Endothelial cell of hepatic sinusoid (primary cell): ENCODE results near the gene HSPB6.
"Not testable (repeated sequence)": the region's sequence is repeated elsewhere in the genome, so short reads cannot be mapped to it uniquely, and the experiment has no call there.

Source experiments
- in situ Hi-C: cut with HindIII; loops from 2 replicates; pipeline ENCODE4 v1.10.0; 2017; ENCODE audit warnings: low sequenced_read_pairs

The HSPB6 gene

DNA sequence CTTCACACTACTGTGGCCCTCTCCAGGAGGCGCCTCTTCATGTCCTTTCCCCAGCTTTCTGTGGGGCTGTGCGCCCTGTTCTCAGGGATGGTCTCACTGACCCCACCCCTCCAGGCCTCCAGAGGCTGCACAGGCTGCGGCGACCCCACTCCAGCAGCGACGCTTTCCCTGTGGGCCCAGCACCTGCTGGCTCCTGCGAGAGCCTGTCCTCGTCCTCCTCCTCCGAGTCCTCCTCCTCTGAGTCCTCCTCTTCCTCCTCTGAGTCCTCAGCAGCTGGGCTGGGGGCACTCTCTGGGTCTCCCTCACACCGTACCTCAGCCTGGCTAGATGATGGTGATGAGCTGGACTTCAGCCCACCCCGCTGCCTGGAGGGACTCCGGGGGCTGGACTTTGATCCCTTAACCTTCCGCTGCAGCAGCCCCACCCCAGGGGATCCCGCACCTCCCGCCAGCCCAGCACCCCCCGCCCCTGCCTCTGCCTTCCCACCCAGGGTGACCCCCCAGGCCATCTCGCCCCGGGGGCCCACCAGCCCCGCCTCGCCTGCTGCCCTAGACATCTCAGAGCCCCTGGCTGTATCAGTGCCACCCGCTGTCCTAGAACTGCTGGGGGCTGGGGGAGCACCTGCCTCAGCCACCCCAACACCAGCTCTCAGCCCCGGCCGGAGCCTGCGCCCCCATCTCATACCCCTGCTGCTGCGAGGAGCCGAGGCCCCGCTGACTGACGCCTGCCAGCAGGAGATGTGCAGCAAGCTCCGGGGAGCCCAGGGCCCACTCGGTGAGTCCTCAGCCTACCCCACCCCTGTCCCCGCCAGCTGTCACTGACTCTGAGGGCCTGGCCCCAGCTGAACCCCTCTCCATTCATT, 29.7 kb upstream of the HSPB6 start:
- in situ Hi-C loops: no loop called here

DNA sequence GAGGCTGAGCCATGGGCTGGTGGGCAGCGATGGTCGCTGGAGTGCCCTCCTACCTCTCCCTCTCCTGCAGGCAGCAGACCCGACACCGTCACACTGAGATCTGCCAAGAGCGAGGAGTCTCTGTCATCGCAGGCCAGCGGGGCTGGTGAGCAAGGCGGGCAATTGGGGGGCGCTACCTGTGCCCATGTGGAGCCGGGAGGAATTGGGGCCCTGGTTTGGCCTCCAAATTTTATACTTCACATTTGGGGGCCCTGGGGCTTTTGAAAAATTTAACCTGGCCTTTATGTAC, 28.5 kb upstream of the HSPB6 start:
- in situ Hi-C loops: no loop called here

GRCh38 chr19:35784503-35785338, 27.9 kb upstream of the HSPB6 start:
- in situ Hi-C loops: no loop called here

- in situ Hi-C loops: no loop called here
These were observed 26.9 kb upstream of the HSPB6 start for GRCh38 chr19:35783469-35784434.

DNA sequence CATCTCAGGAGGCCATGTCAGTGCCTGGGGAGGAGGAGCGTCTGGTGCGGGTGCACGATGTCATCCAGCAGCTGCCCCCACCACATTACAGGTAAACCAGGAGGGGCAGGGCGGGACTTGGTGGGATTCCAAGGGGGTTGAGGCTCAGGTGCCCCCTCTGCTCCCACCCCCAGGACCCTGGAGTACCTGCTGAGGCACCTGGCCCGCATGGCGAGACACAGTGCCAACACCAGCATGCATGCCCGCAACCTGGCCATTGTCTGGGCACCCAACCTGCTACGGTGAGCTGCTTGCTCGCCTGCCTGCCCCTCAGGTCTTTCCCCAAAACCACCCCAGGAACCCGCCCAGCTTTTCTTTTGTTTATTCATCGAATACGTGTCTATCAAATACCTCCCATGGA, 25.8 kb upstream of the HSPB6 start:
- in situ Hi-C loops: no loop called here

DNA sequence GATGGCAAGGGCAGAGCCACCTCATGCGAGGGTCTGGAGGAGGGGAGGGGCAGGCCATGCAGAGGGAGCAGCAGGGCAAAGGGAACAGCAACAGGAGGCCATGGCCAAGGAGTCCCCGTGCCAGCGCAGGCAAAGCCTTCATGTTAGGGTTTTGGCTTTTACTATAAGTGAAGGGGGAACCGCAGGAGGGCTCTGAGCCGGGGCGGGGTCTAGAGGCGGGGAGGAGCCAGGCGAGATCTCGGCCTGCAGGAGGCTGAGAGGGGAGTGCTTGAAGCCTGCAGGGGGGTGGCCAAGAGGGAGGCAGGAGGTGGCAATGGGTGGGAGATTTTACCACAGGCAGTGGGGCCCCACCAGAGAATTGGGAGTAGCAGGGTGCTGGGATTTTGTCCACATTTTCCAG, 24.8 kb upstream of the HSPB6 start:
- in situ Hi-C loops: no loop called here

GRCh38 chr19:35780717-35781116, 23.9 kb upstream of the HSPB6 start:
- in situ Hi-C loops: no loop called here

DNA sequence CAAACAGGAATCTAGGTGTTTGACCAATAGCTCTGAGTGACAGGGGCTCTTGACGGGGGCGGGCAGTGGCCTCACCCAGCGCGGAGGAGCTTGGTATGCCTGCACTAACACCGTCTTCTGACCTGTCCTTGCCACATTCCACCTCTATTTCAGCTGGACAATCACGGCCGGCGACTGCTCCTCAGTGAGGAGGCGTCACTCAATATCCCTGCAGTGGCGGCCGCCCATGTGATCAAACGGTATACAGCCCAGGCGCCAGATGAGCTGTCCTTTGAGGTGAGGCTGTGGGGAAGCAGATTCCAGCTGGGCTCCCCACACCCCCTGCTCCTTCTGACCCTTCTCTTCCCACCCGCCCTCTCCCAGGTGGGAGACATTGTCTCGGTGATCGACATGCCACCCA, 23.2 kb upstream of the HSPB6 start:
- in situ Hi-C loops: no loop called here

GRCh38 chr19:35779033-35779432, 22.2 kb upstream of the HSPB6 start:
- in situ Hi-C loops: no loop called here

DNA sequence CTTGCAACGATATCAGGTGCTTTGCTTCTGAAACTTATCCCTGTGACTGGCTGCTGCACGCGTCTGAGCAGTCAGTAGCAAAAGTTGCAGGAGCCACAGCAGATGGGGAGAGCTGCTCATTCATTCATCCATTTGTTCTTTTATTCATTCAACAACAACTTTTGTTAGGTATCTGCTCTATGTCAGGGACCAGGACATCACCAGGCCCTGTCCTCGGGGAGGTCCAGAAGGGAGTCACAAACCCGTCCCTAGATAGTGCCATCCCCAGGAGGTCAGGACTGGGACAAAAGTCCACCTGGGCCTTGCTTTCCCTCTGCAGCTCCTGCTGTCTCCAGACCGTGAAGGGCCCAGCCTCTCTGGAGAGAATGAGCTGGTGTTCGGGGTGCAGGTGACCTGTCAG, 21.1 kb upstream of the HSPB6 start:
- in situ Hi-C loops: no loop called here

- in situ Hi-C loops: no loop called here
These were observed 20.4 kb upstream of the HSPB6 start for GRCh38 chr19:35777086-35777841.

DNA sequence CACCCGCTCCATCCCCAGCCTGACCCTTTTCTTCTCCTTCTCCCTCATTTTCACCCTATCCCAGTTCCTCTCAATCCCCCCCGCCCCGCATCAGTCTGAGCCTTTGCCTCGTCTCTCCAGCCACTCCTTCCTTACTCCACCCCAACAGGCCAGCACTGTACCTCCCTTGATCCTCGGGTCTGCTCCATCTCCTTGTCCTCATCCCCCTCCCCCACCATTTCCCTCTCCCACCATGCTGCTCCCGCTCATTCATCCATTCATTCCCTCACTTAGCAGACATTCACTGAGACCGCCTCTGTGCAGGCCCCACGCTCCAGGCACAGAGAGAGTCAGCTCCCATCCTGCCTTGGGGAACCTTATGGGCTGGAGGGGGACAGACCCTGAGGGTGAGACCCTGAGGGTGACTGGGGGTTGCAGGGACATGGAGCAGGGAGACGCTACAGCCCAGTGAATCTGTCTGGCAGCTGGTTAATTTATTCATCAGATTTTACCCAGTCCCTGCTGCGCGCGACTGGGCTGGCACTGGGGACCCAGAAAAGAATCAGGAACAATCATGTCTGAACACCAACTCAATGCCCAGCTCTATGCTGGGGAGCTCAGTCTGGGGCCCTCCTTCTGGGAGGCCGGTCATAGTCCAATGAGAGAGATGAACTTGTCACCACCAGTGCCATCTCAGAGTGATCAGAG, 19.4 kb upstream of the HSPB6 start:
- in situ Hi-C loops: no loop called here

DNA sequence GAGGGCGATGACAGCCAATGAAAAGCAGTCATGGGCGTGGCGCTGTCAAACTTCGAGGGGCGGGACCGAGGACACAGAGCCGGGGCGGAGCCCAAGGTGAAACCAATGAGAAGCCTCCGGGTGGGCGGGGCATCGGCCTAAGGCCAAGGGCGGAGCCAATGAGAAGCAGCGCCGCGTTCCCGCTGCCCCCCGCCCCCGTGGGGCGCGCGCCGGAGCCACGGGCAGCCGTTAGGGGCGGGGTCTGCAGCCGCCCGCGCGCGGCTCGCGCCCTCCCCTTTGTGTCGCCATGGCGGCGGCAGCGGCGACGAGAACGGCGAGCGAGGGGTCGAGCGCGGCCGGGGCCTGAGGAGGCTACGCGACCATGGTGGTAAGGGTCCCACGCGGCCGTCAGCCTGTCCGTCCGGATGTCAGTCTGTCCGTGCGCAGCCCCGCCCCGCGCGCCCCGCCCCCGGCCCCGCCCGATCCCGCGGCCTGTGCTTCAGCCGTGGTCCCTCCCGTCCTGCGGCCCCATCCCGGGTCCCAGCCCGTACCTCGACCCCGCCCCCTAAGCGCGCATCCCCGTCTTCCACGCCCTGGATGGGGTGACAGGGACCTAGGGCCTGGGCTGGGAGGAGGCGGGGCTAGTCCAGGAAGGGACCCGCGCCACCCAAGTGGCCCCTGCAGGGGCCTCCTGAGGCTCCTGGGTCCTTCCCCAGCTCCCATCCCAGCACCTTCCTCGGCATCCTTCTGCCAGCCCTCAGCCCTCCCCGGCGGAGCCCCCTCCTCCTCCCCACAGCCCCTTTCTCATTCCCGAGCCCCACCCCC, 18.7 kb upstream of the HSPB6 start, which contains the start of gene ARHGAP33:
TSS of gene ARHGAP33 (plus strand) at position 267 of the 804 bp plus-strand sequence. CDS start at position 362, 95 bp downstream.
- in situ Hi-C loops: no loop called here

- in situ Hi-C loops: no loop called here
These were observed 18.1 kb upstream of the HSPB6 start for GRCh38 chr19:35775046-35775297.

- in situ Hi-C loops: no loop called here
These were observed 17.6 kb upstream of the HSPB6 start for GRCh38 chr19:35774274-35775045.

- in situ Hi-C loops: no loop called here
These were observed 16.4 kb upstream of the HSPB6 start for GRCh38 chr19:35773020-35773806.

DNA sequence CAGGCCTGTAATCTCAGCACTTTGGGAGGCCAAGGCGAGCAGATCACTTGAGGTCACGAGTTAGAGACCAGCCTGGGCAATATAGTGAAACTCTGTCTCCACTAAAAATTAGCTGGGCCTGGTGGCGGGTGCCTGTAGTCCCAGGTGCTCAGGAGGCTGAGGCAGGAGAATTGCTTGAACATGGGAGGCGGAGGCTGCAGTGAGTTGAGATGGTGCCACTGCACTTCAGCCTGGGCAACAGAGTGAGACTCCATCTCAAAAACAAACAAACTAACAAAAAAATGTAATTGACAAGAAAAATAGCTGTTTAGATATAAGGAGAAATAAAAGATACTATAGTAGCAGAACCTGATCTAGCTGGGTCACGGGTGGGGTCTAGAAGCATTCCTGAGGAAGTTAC, 15.5 kb upstream of the HSPB6 start:
- in situ Hi-C loops: not testable (repeated sequence)

DNA sequence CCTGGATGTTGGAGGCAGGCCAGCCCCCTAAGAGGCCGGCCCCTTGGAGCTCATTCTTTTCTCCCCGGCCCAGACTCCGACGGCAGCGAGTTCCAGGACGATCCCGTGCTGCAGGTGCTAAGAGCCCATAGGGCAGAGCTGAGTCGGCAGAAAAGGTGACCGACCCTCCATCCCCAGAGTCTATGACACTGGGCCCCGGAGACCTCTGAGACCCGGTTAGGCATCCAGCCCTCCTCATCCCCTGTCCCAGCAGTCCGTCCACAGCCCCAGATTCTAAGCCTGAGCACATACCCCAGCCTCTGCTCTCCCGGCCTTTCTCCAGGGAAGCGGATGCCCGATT, 11.2 kb upstream of the HSPB6 start:
- in situ Hi-C loops: no loop called here
